Kidney epithelial cell (primary cell): ENCODE results near the gene CCDC9. TPM values are rescaled to one million over a fixed set of nuclear protein-coding genes. Genes with fewer than 3 reads are reported as not detected.
"Not testable (repeated sequence)": the region's sequence is repeated elsewhere in the genome, so short reads cannot be mapped to it uniquely, and the experiment has no call there.

Experiments used
- DNase-seq: peaks from one replicate; pipeline ENCODE4 v3.0.0-alpha.2; 2010; ENCODE audit warnings: low read depth
- H3K27me3 ChIP-seq: 2 replicates; pipeline ENCODE4 v1.6.0; 2011; ENCODE audit warnings: low read length; ENCODE audit not compliant: control insufficient read depth, insufficient read depth
- H3K36me3 ChIP-seq: 2 replicates; pipeline ENCODE4 v1.5.1; 2011; ENCODE audit warnings: low read length; ENCODE audit not compliant: control insufficient read depth, insufficient read depth
- H3K4me3 ChIP-seq: 2 replicates; pipeline ENCODE4 v1.5.1; 2011; ENCODE audit warnings: low read depth, mild to moderate bottlenecking, control low read depth, low read length
- CTCF ChIP-seq: IDR thresholded peaks from 2 replicates; pipeline ENCODE4 v1.5.1; 2011; ENCODE audit warnings: mild to moderate bottlenecking, moderate library complexity, low read length, control low read depth, inconsistent platforms; ENCODE audit not compliant: insufficient read depth, poor library complexity, severe bottlenecking
- total RNA-seq: library from RNA; depleted of rRNA; stranded (reverse); fragments of >200 nt; gene quantifications from 2 replicates; pipeline ENCODE4 v1.2.3, GENCODE V29; 2015

CCDC9 gene
- total RNA-seq, 1 donor from 2014 or later = 13.8 TPM

DNA sequence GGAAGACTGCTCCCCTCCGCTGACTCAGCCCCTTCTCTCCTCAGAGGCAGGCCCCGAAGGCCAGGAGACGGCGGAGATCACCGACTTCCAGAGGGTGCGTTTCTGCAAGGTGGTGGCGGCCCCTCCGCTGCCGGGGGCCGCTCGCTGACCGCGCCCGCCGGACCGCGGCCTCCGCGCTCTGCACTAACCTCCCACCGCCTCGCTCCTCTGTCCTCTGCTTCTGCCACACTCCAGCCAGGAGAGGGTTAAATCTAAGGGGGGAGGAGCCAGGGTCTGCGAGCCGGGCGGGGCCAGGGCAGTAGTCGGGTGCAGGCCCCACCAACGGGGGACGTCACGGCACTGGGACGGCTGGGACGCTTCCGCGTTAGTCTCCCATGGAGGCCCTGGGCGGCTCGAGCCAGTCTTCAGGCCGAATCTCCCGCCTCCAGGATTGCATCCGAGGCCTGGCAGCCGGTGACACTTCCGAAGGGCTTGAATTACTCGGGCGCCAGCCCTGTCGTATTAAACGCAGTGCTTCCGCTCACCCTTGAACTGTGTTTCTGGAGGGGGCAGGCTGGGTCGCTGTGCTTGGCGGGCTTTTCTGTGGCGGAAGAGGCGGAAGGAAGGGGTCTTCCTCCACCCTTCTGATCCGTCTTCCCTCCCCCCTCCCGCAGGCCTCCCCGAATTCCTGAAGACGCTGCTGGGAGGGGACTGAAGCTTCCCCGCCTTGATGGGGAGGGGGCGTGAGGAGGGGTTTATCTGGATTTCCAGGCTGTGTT lies 17.2 kb downstream of the CCDC9 start:
- H3K36me3 ChIP-seq = no peaks in the 10 kb centered on the region
- DNase-seq = no peak
- H3K4me3 ChIP-seq = peak overlapping the region; percentile 81

GRCh38 chr19:47274071-47274890 lies 18.0 kb downstream of the CCDC9 start, which contains the start of gene INAFM1:
Gene INAFM1 (plus strand): TSS chr19:47274885. CDS start chr19:47274920, 35 bp downstream.
- peak within 1 kb of the TSS; percentile 81 for H3K4me3 ChIP-seq
- no peak for DNase-seq
- H3K27me3 ChIP-seq = no peaks in the 10 kb centered on the region
- H3K36me3 ChIP-seq = no peaks in the 10 kb centered on the region
- no peak for TF ChIP-seq CTCF

More for the DNA sequence above, 17.2 kb downstream of the CCDC9 start:
- no peaks in the 10 kb centered on the region for H3K27me3 ChIP-seq
- TF ChIP-seq CTCF = no peak

DNA sequence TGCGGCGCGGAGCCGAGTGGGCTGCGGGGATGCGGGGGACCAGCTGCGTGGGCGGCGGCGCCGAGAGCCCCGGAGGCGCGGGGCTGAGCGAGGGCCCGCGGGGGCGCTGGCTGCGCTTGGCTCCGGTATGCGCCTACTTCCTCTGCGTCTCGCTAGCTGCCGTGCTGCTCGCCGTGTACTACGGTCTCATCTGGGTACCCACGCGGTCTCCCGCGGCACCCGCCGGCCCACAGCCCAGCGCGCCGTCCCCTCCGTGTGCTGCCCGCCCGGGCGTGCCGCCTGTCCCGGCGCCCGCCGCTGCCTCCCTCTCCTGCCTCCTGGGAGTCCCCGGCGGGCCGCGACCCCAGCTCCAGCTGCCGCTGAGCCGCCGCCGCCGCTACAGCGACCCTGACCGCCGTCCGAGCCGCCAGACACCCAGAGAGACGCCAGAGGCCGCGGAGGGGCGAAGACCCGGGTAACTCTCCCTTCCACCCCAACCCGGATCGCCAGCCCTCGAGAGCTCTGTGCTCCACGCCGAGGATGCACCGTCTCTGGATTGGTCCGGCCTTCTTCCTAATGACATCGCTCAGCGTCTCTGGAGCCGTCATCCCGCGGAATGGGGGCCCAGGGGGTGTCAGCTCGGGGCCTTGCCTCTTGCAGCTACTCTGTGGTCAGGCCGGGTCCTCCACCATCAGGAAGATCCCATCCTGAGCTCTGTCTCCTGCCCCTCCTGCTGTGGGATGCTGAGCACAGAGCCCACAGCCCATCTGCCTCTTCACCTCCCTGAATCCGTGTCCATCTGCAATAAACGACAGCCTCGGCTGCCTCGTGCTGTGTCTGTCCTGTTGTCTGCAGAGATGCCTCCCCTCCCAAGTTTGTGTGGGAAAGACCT lies 18.8 kb downstream of the CCDC9 start:
- no peaks in the 10 kb centered on the region for H3K36me3 ChIP-seq
- H3K4me3 ChIP-seq = peak overlapping the region; percentile 46
- no peak for DNase-seq

DNA sequence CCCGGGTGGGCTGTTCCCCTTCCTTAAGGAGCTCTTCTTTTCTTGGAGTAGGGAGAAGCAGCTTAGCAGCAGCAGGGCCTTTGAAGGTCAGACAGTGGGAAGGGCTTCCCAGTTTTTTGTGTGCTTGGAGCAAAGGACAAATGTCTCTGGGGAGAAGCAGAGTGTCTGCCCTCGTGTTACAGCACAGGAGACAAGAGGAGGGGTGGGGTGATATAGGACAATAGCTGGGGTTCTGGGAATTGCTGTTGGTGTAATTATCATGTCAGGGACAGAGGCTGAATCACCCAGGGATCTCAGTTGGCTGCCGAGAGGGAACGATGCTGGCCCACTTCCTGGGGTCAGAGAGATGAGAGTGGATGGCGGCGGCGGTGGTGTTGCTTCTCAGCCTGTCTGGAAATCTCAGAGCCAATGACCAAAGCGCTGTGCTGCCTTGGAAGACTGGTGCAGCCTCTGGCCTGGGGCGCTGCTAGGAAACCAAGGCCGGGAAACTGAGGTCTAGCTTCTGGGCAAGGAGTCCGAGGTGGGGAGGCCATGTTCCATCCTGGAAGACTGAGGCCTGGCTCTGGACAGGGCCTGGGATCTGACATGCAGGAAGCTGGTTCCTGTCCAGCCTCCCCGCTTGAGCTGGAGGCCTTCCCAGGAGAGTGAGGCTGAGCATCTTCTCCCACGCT lies 19.6 kb downstream of the CCDC9 start:
- H3K4me3 ChIP-seq = no peak overlapping the region
- no peaks in the 10 kb centered on the region for H3K27me3 ChIP-seq
- no peaks in the 10 kb centered on the region for H3K36me3 ChIP-seq
- TF ChIP-seq CTCF = no peak
- no peak for DNase-seq

More for the DNA sequence above, 18.8 kb downstream of the CCDC9 start:
- H3K27me3 ChIP-seq = no peaks in the 10 kb centered on the region
- no peak for TF ChIP-seq CTCF

GRCh38 chr19:47276513-47276912 lies 20.2 kb downstream of the CCDC9 start:
- not testable (repeated sequence) for DNase-seq, H3K27me3 ChIP-seq, H3K4me3 ChIP-seq, H3K36me3 ChIP-seq
